Spleen (tissue), 7 donors: ENCODE measurements around the gene LRRC51.

Experiments
- POLR2A ChIP-seq, 3 donors: fragments of 450-650 bp; IDR thresholded peaks; one replicate each; pipeline ENCODE4 v1.5.1; 2017; ENCODE audit warnings: antibody characterized with exemption in 3 of 3, mild to moderate bottlenecking in 1 of 3
- TF ChIP-seq, protein P1 (sequence below), 11 experiments: fragments of 200-600 bp in 7 of 11; fragments of 450-650 bp in 4 of 11; sonication (generic) in 4 of 11; IDR thresholded peaks in 8 of 11; conservative IDR thresholded peaks in 3 of 11; 1 replicate in 7 of 11; 2 replicates in 4 of 11; pipeline versions ENCODE4 v1.4.0 to v1.8.0; 2016 to 2021; ENCODE audit warnings: antibody characterized with exemption in 11 of 11, inconsistent platforms in 4 of 11, mild to moderate bottlenecking in 1 of 11
- donor health status: DM: no; HTN: no; CAD: no; lungs with moderate emphysema.
- donor health status: DM: no; HTN: no; CAD: no.
- donor health status: DM: no; HTN: no; CAD: no.

- TF ChIP-seq, protein P1, sequence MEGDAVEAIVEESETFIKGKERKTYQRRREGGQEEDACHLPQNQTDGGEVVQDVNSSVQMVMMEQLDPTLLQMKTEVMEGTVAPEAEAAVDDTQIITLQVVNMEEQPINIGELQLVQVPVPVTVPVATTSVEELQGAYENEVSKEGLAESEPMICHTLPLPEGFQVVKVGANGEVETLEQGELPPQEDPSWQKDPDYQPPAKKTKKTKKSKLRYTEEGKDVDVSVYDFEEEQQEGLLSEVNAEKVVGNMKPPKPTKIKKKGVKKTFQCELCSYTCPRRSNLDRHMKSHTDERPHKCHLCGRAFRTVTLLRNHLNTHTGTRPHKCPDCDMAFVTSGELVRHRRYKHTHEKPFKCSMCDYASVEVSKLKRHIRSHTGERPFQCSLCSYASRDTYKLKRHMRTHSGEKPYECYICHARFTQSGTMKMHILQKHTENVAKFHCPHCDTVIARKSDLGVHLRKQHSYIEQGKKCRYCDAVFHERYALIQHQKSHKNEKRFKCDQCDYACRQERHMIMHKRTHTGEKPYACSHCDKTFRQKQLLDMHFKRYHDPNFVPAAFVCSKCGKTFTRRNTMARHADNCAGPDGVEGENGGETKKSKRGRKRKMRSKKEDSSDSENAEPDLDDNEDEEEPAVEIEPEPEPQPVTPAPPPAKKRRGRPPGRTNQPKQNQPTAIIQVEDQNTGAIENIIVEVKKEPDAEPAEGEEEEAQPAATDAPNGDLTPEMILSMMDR (IDR thresholded peaks at IDR 0.05 in 8 of 11, conservative IDR thresholded peaks at IDR 0.05 in 3 of 11) = no peak
- no peak for TF ChIP-seq POLR2A (IDR thresholded peaks at IDR 0.05)
These were observed 55.4 kb downstream of the LRRC51 start for GRCh38 chr11:72135891-72136683.
